AG04450 (cell line): ENCODE results near the gene CSTF1. TPM values are rescaled to one million over a fixed set of nuclear protein-coding genes. Genes with fewer than 3 reads are reported as not detected.

ENCODE experiments used
- CTCF ChIA-PET: fragments of 300-600, 350-600 bp; formaldehyde crosslinking; extraction: SDS; loops from one replicate; lab custom pipeline; 2022; ENCODE audit warnings: antibody characterized with exemption, inconsistent platforms; lab: Charles Lee
- POLR2A ChIA-PET: fragments of 350-600 bp; formaldehyde crosslinking; extraction: SDS; loops from one replicate; lab custom pipeline; 2021; ENCODE audit warnings: antibody characterized with exemption, inconsistent platforms; lab: Yijun Ruan, JAX
- DNase-seq: peaks from one replicate; pipeline ENCODE4 v3.0.0-alpha.2; 2011; ENCODE audit warnings: low read depth, low spot score
- H3K27ac ChIP-seq: one replicate; pipeline ENCODE4 v1.5.1; 2012; ENCODE audit warnings: low read depth, low read length, control low read depth
- H3K27me3 ChIP-seq: one replicate; pipeline ENCODE4 v1.6.0; 2012; ENCODE audit warnings: low read length; ENCODE audit not compliant: control insufficient read depth, insufficient read depth
- H3K4me3 ChIP-seq: 2 replicates; pipeline ENCODE4 v1.5.1; 2011; ENCODE audit warnings: mild to moderate bottlenecking, low read depth, low read length, control low read depth
- H3K9me3 ChIP-seq: 2 replicates; pipeline ENCODE4 v1.5.1; 2012; ENCODE audit warnings: low read length; ENCODE audit not compliant: control insufficient read depth, insufficient read depth
- CTCF ChIP-seq: IDR thresholded peaks from 2 replicates; pipeline ENCODE4 v1.5.1; 2011; ENCODE audit warnings: low read depth, low read length, control low read depth, inconsistent platforms
- polyA plus RNA-seq: library from polyadenylated mRNA; depleted of rRNA; stranded (reverse); fragments of >200 nt; gene quantifications from 2 replicates; pipeline ENCODE4 v1.2.3, GENCODE V29; 2011

Gene CSTF1
- polyA plus RNA-seq, 1 experiment = 74.4 TPM

DNA sequence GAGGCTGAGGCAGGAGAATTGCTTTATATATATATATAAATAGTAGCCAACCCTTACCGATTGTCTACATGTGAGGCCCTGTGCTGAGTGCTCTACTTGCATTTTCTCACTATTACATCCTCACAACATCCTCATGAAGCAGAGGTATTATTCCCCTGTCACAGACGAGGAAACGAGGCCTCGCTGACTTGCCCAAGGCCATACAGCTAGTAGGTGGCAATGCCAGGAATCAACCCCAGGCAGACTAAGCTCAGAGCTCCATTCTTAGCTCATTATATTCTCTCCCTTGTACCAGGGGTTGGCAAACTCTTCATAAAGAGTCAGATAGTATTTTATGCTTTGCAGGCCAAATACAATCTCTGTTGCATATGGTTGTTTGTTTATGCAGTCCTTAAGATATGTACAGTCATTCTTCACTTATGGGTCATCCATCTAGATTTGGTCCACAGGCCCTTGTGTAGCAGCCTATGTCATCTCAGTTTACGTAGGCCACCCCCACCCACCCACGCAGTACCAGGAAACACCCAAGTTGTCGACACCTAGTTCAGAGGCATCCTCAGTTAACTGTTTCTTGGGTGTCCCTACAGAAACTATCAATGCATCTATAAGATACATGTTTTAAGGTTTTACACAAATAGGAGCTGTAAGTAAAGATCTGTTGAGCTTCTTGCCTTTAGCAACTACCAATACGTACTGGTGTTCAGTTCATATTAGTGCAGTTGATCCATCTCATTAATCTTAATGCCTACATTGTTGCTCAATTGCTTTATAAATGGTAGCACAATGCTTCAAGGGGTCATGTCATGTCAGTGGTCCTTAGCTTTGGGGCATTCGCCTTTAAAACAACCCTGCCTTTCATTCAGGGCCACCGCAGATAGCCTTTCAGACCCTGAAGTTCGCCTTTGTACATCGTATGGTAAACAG, 22.7 kb downstream of the CSTF1 start:
- H3K27me3 ChIP-seq = no peaks in the 10 kb centered on the region
- peak; percentile 74 for DNase-seq
- TF ChIP-seq CTCF = no peak
- H3K4me3 ChIP-seq = peak overlapping the region; percentile 66
- POLR2A ChIA-PET = interaction anchor here (1.0 to 1.4 kb wide), 7 partner anchors 9 to 29 kb away, joined by 3 to 19 read pairs (median 3); partner anchors contain the start of genes AURKA and CSTF1
- no peaks in the 10 kb centered on the region for H3K9me3 ChIP-seq
- H3K27ac ChIP-seq = peak overlapping the region; percentile 86
- CTCF ChIA-PET = interaction anchor here (0.7 to 1.2 kb wide), 2 partner anchors 12 to 976 kb away, joined by 3 read pairs; no protein-coding TSS in a partner anchor

DNA sequence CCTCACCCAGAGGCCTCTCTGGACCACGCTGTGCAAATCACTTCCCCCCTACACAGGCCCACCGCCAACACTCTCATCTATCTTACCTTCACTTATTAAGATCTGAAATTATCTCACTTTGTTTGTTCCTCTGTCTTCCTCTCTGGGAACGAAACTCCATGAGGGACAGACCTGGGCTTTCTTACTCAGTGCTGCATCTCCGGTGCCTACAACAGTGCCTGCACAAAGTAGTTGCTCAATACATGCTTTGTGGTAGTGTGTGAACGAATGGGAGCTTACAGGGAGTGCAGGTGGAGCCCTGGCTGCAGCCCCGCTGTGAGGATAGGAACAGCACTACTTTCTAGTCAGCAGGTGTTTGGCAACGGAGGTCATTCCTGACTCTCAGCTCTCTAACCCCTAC, 25.0 kb downstream of the CSTF1 start:
- Histone ChIP-seq H3K27ac (peak overlapping the region; percentile 73), H3K9me3 (no peaks in the 10 kb centered on the region), H3K4me3 (no peak overlapping the region), H3K27me3 (no peaks in the 10 kb centered on the region)
- no peak for TF ChIP-seq CTCF
- ChIA-PET POLR2A (interaction anchor here (0.8 to 1.0 kb wide), 3 partner anchors 17 to 44 kb away, joined by 3 to 6 read pairs (median 5); no protein-coding TSS in a partner anchor), CTCF (interaction anchor here (1.8 kb wide), 1 partner anchor 10 kb away, joined by 5 read pairs; no protein-coding TSS in a partner anchor)
- no peak for DNase-seq

DNA sequence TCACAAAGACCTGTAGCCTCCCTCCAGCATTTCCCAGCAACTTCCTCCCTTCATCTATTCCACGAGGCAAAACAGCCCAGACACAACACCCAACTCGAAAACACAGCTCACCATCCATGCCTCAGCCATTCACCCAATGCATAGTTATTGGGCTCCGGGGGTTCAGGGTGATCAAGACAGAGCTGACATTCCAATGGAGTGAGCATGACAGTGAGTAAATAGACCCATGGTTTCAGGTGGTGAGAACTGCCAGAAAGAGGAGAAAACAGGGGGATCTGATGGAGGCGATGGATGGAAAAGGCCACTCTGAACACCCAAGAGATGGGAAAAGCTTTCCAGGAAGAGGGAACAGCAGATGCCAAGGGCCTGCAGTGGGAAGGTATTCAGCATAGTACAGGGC, 25.5 kb downstream of the CSTF1 start:
- Histone ChIP-seq H3K27ac (peak overlapping the region; percentile 73), H3K4me3 (no peak overlapping the region), H3K9me3 (no peaks in the 10 kb centered on the region), H3K27me3 (no peaks in the 10 kb centered on the region)
- DNase-seq = no peak
- no peak for TF ChIP-seq CTCF
- ChIA-PET CTCF (interaction anchor here (0.9 to 1.8 kb wide), 2 partner anchors 10 to 12 kb away, joined by 3 to 5 read pairs; no protein-coding TSS in a partner anchor), POLR2A (interaction anchor here (0.8 to 1.6 kb wide), 3 partner anchors 12 to 22 kb away, joined by 3 to 6 read pairs (median 6); no protein-coding TSS in a partner anchor)

DNA sequence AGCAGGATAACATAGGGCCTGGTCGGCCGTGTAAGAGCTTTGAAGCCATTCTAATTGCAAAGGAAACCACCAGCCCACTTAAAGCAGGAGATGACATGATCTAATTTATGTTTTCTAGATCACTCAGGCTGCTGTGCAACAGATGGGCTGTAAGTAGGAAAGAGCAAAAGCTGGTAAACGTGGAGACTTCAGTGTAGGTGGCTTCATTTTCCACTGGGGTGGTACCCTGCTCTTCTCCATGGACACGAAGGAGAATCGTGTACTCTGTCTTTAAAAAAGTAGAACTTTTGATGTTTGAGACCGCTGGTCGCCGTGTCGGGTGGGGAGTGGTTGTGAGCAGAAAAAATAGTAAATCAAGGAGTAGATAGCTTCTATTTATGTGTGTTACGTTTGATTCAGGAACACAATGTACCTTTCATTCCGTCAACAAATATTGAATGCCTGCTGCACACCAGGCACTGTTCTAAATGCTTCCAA, 26.0 kb downstream of the CSTF1 start:
- Histone ChIP-seq H3K27ac (peak overlapping the region; percentile 73), H3K9me3 (no peaks in the 10 kb centered on the region), H3K27me3 (no peaks in the 10 kb centered on the region), H3K4me3 (no peak overlapping the region)
- DNase-seq = no peak
- no peak for TF ChIP-seq CTCF
- ChIA-PET POLR2A (interaction anchor here (1.0 to 1.6 kb wide), 5 partner anchors 10 to 26 kb away, joined by 4 to 7 read pairs (median 6); partner anchors contain the start of genes AURKA and CSTF1), CTCF (interaction anchor here (0.9 to 1.8 kb wide), 2 partner anchors 9 to 12 kb away, joined by 3 to 5 read pairs; no protein-coding TSS in a partner anchor)
